SW480 (cell line): ENCODE data around the gene F13B.
"Not testable (repeated sequence)": the region's sequence is repeated elsewhere in the genome, so short reads cannot be mapped to it uniquely, and the experiment has no call there.

ENCODE experiments used
- DNase-seq: peaks from one replicate; pipeline ENCODE4 v3.0.0-alpha.2; 2016; ENCODE audit warnings: low spot score

Gene F13B, protein sequence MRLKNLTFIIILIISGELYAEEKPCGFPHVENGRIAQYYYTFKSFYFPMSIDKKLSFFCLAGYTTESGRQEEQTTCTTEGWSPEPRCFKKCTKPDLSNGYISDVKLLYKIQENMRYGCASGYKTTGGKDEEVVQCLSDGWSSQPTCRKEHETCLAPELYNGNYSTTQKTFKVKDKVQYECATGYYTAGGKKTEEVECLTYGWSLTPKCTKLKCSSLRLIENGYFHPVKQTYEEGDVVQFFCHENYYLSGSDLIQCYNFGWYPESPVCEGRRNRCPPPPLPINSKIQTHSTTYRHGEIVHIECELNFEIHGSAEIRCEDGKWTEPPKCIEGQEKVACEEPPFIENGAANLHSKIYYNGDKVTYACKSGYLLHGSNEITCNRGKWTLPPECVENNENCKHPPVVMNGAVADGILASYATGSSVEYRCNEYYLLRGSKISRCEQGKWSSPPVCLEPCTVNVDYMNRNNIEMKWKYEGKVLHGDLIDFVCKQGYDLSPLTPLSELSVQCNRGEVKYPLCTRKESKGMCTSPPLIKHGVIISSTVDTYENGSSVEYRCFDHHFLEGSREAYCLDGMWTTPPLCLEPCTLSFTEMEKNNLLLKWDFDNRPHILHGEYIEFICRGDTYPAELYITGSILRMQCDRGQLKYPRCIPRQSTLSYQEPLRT

GRCh38 chr1:197066719-197067456, at the start of gene F13B:
F13B (minus strand) TSS chr1:197067260; CDS start chr1:197067223, 37 bp downstream.
- no peak for DNase-seq

DNA sequence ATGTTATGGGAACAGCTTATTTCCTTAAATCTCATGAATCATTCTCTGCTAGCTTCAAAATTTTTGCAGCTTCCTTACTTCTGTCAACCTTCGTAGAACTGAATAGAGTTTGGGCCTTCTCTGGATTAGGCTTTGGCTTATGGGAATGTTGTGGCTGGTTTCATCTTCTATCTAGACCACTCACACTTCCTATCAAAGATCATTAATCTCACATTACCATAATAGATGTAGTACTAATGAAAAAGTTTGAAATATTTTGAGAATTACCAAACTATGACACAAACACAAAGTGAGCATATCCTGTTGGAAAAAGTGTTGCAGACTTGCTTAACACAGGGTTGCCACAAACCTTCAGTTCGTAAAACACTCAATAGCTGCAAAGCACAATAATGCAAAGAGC, 49.1 kb upstream of the F13B start:
- no peak for DNase-seq

DNA sequence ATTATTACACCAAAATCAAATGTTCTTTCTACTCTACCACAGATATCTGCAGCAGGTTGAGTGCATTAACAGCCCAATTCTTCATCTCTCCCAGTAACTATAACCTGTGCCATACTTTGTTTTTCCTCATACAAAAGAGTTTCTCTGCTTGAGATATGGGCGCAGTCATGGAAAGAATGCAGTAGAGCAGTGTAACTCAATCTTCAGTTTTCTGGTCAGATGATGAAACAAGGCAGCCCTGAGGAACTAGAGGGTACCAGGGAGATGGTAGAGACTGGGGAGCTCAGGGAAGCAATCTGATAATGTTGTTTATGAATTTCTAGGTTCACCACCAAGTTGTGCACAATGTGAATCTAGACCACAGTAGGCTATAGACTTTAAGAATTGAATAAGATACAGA, 39.8 kb upstream of the F13B start:
- DNase-seq = no peak

DNA sequence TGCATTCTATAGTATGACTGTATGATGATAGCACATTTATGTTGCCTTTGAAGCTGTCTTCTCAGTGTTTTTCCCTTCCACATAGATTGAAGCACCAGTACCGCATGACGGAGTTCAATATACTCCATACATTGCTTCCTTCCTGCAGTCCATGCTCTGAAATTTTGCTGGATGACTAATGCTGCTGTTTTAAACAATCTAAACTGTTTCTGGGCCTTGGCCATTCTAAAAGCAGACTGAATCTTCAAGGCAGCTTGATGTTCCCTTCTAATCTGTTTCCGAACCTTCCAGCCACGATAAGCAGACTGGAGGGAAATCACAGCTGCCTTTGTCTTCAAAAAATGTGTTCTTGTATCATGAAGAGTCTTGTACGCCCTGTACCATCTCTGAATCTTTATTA, 36.2 kb upstream of the F13B start:
- no peak for DNase-seq

- no peak for DNase-seq
Observed at GRCh38 chr1:197101978-197102377, 34.9 kb upstream of the F13B start.

GRCh38 chr1:197100677-197101076, 33.6 kb upstream of the F13B start:
- no peak for DNase-seq

DNA sequence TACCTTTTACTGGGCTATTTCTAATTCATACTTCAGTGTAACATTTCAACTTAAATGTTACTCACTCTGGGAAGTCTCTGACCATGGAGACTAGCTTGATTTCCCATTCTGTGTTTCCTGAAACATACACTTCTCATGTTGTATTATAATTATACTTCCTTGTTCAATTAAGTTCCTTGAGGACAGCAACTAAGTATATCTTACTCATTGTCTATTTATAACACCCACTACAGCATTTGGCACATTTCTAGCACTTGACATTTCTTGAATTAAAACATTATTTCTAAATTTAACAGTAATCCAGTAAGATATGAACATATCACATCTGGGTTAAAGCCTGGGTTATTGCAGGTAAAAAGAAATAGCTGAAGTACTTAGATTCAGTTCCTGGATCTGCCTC, 32.4 kb upstream of the F13B start:
- DNase-seq = no peak

GRCh38 chr1:197096971-197097370, 29.9 kb upstream of the F13B start:
- not testable (repeated sequence) for DNase-seq

DNA sequence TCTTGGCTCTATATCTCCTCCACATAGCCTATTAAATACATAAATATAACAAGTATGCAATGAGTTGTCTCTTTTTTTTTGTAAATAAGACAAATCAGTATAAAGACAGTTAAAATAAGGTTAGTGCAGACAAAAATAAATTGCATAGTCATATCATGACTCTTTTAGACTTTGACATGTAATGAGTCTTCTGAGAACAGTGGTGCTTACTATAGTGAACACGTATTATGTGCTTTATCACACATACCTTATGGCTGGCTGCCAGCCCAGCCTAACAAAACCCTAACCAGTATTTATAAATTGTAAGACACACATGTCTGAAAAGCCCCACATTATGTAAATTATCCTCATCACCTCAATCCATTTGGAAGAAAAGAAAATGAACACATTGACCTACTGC, 29.1 kb upstream of the F13B start:
- no peak for DNase-seq

DNA sequence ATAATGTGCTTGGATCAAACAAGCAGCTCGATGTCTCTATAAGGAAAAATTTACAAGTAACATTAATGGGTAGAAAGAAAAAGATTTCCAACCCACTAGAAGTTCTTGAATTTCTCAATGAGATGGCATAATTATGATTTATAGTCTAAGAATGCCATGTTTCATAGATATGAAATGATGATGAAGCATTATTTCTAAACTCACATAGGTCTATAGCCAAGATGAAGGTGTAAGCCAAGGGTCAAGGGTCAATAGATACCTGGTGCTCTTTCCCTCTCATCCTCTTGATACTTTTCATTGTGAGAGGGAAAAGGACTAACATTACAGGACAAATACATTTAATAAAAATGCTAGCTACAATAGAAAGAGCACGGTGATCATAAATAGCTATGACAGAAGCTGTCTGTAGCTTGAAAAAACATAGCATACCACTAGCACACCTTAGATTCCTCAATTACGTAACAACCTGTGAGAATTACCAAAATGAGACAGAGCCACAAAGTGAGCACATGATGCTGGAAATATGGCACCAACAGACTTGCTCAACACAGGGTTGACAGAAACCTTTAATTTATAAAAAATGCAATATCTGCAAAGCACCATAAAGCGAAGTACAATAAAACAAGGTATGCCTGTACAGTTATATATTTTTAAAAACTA, 26.3 kb upstream of the F13B start:
- DNase-seq = no peak

DNA sequence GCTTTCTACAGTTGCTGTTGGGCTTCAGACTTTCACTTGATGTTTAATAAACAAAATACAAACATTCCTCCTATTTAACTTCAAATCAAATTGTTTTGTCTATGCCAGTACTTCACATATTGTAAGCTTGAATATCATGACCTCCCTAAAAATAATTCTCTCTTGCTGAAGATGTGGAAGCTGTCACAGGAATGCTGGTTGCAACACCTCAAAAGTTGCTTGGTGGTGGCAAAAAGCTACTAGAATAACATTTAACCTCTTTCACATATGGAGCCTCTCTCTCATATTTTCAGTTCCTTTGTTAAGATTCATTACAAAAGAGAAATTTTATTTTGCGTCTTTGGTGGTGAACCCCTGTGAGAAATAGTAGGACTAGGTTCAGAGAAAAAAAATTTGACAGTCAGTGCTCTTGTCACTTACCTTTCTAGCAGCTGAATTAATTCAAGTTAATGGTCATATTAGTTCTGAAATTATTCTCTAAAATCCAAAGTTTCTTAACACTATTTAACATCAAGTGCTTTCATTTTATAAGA, 25.5 kb upstream of the F13B start:
- DNase-seq = no peak

DNA sequence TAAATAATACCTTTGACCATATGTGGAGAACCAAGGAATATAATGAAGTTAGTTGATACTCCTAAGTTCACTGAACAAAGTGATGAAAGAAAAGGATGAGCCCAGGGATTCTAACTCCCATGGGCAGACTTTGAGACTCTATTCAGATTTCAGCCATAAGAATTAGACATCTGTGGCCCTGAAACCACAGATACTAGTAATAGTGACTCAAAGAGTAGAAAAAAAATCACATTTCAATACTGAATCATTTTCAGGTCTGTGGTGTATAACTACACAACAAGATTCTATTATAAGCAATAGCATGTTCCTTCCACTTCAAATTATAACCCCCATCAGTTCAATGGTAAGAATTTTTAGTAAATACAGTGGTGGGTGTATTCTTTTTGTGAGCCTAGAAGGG, 16.4 kb upstream of the F13B start:
- DNase-seq = no peak

GRCh38 chr1:197081117-197081753, 14.2 kb upstream of the F13B start:
- DNase-seq = no peak

GRCh38 chr1:197080323-197080722, 13.3 kb upstream of the F13B start:
- DNase-seq = no peak

GRCh38 chr1:197076585-197076984, 9.5 kb upstream of the F13B start:
- no peak for DNase-seq

- no peak for DNase-seq
Observed at GRCh38 chr1:197073978-197074377, 6.9 kb upstream of the F13B start.

- DNase-seq = no peak
Observed at GRCh38 chr1:197067457-197067818, 378 bp upstream of the F13B start.

DNA sequence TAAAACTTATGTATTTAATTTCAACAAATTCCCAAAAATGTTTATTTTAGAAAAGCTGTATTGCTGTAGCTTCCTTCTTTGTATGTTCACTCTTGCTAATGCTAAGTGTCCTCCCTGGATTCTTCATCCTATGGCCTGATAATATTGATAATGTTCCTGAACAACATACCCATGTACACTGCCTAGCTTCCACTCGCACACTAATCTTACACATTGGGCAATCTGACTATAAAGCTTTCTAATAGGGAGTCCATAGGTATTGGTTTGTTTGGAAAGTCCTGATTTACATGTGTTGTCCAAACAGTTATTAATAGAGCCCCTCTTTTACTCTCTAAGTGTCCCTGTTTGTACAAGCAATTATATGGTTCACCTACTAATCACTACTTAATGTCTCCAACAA, 783 bp downstream of the F13B start:
- no peak for DNase-seq

- no peak for DNase-seq
Observed at GRCh38 chr1:197065559-197065958, 1.5 kb downstream of the F13B start.

DNA sequence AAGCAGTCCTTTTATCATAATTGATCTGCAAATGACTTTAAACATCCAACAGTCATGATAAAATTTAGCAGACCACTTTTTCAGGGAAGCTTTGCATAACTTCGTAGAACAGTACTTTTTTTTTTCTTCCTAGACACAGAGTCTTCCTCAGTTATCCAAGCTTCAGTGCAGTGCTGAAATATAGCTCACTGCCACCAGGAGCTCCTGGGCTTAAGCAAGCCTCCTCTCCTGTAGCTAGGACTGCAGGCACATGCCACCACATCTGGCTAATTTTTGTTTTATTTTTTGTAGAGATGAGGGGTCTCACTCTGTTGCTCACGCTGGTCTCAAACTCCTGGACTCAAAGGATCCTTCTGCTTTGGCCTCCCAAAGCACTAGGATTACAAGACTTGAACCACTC, 3.8 kb downstream of the F13B start:
- no peak for DNase-seq

- no peak for DNase-seq
Observed at GRCh38 chr1:197062692-197063091, 4.4 kb downstream of the F13B start.

GRCh38 chr1:197049100-197049499, 18.0 kb downstream of the F13B start:
- no peak for DNase-seq
